Activated CD4-positive, alpha-beta memory T cell treated with anti-CD3 and anti-CD28 coated beads, Interleukin-2, amount 10 ng/mL, durations not matched to agents 7 days and 5 days (primary cell): ENCODE results near the gene CCDC61. TPM values are rescaled to one million over a fixed set of nuclear protein-coding genes. Genes with fewer than 3 reads are reported as not detected.

Experiments
- total RNA-seq, 2 experiments: library from RNA; stranded (reverse); gene quantifications; one replicate each; pipeline ENCODE4 v1.2.3, GENCODE V29; 2021

CCDC61 gene
- total RNA-seq, 2 experiments from 2014 or later, result 24.3 to 24.7 TPM

Other genes with a start within 250 kb of the CCDC61 start
- gene SIX5, start 226.2 kb upstream of the CCDC61 start, total RNA-seq, result 1 to 10 TPM; 1.6 to 1.7 TPM
- gene DMPK, start 213.0 kb upstream of the CCDC61 start, total RNA-seq, result 10 to 100 TPM; 29.5 to 32.5 TPM
- gene DMWD, start 202.6 kb upstream of the CCDC61 start, total RNA-seq, result 10 to 100 TPM; 63.1 to 65.4 TPM
- gene RSPH6A, start 180.2 kb upstream of the CCDC61 start, total RNA-seq, result under 1 TPM; 0.25 to 0.30 TPM
- gene SYMPK, start 132.3 kb upstream of the CCDC61 start, total RNA-seq, result 10 to 100 TPM; 88.3 to 89.2 TPM
- not detected for gene FOXA3, start 131.1 kb upstream of the CCDC61 start, total RNA-seq
- gene IRF2BP1, start 109.3 kb upstream of the CCDC61 start, total RNA-seq, result 10 to 100 TPM; 16.9 to 17.6 TPM
- gene MYPOP, start 92.9 kb upstream of the CCDC61 start, total RNA-seq, result 10 to 100 TPM; 12.5 to 12.9 TPM
- not detected for gene NANOS2, start 80.7 kb upstream of the CCDC61 start, total RNA-seq
- under 1 TPM; 0.15 to 0.30 TPM for gene NOVA2, start 21.6 kb upstream of the CCDC61 start, total RNA-seq
- gene PGLYRP1, start 27.6 kb downstream of the CCDC61 start, total RNA-seq, result not detected
- gene IGFL4, start 45.5 kb downstream of the CCDC61 start, total RNA-seq, result not detected
- gene IGFL3, start 129.2 kb downstream of the CCDC61 start, total RNA-seq, result not detected
- not detected for gene IGFL2, start 152.8 kb downstream of the CCDC61 start, total RNA-seq
- gene IGFL1, start 234.3 kb downstream of the CCDC61 start, total RNA-seq, result not detected